HepG2 (cell line): Measurements from ENCODE around the gene TAB2. TPM values are rescaled to one million over a fixed set of nuclear protein-coding genes. Genes with fewer than 3 reads are reported as not detected.

Source experiments
- ATAC-seq: fragments of 200-7000 bp; cut with Tn5 transposase; 3 replicates; pipeline ENCODE4 v1.9.1; 2020; ENCODE audit warnings: mild to moderate bottlenecking, moderate library complexity
- BruUV-seq: library from RNA; stranded (reverse); fragments of 400-500 nt; replicated peaks from 2 replicates; lab custom pipeline; 2021; lab: Mats Ljungman, UMichigan
- CTCF ChIA-PET: fragments of 300-600 bp; formaldehyde crosslinking; extraction: SDS; loops from one replicate; lab custom pipeline; 2021; ENCODE audit warnings: low total read pairs, inconsistent platforms, low intra/inter-chr PET ratio; lab: Yijun Ruan, JAX
- POLR2A ChIA-PET: fragments of 350-600 bp; sonication (Branson Sonifier 250); formaldehyde crosslinking; loops from one replicate; lab custom pipeline; 2020; ENCODE audit warnings: antibody characterized with exemption, inconsistent platforms; lab: Yijun Ruan, JAX
- DNase-seq: peaks from one replicate; pipeline ENCODE4 v3.0.0-alpha.2; 2015; ENCODE audit warnings: low spot score
- FAIRE-seq: peaks from 3 replicates; lab custom pipeline; 2011; peaks lifted over from hg19 to GRCh38; lab: Jason Lieb, UNC
- H2AFZ ChIP-seq: one replicate; pipeline ENCODE4 v1.6.1; 2011; ENCODE audit warnings: low read length, inconsistent platforms
- H3K27ac ChIP-seq: fragments of 300-600 bp; 3 replicates; pipeline ENCODE4 v1.8.0; 2011; ENCODE audit warnings: mixed run types, mild to moderate bottlenecking, mixed read lengths, low read length, inconsistent platforms; ENCODE audit not compliant: insufficient read depth; ENCODE audit errors: extremely low read length
- H3K27me3 ChIP-seq, 2 experiments: fragments of 200-600 bp in 1 of 2; 2 replicates in 1 of 2; 3 replicates in 1 of 2; pipeline versions ENCODE4 v1.6.0 to v1.8.0; 2011; ENCODE audit warnings: low read length in 2 of 2, mild to moderate bottlenecking in 2 of 2, moderate library complexity in 2 of 2, inconsistent platforms in 1 of 2; ENCODE audit not compliant: insufficient read depth in 2 of 2, control insufficient read depth in 1 of 2
- H3K36me3 ChIP-seq, 2 experiments: fragments of 200-600 bp in 1 of 2; replicated peaks in 1 of 2; 2 replicates in 1 of 2; 3 replicates in 1 of 2; pipeline versions ENCODE4 v1.5.1 to v1.8.0; 2011; ENCODE audit warnings: low read length in 2 of 2, inconsistent platforms in 1 of 2; ENCODE audit not compliant: insufficient read depth in 2 of 2, control insufficient read depth in 1 of 2
- H3K4me1 ChIP-seq: 2 replicates; pipeline ENCODE4 v1.5.1; 2012; ENCODE audit warnings: low read length, inconsistent platforms; ENCODE audit not compliant: insufficient read depth
- H3K4me2 ChIP-seq: 2 replicates; pipeline ENCODE4 v1.6.0; 2011; ENCODE audit warnings: low read depth, low read length, inconsistent platforms
- H3K4me3 ChIP-seq, 3 experiments: fragments of 200-600 bp in 1 of 3; sonication (generic), shearing (Covaris generic) in 1 of 3; replicated peaks in 1 of 3; 2 replicates each; pipeline ENCODE4 v1.5.1; 2011 to 2016; ENCODE audit warnings: low read length in 3 of 3, inconsistent platforms in 2 of 3, low read depth in 2 of 3, mild to moderate bottlenecking in 2 of 3, control low read depth in 1 of 3, mixed read lengths in 1 of 3; ENCODE audit not compliant: insufficient read depth in 1 of 3
- H3K79me2 ChIP-seq: one replicate; pipeline ENCODE4 v1.6.1; 2011; ENCODE audit warnings: low read length, inconsistent platforms; ENCODE audit not compliant: insufficient read depth
- H3K9ac ChIP-seq: 2 replicates; pipeline ENCODE4 v1.6.0; 2011; ENCODE audit warnings: mild to moderate bottlenecking, low read depth, low read length, inconsistent platforms; ENCODE audit not compliant: insufficient read depth
- H3K9me3 ChIP-seq: 2 replicates; pipeline ENCODE4 v1.5.1; 2012; ENCODE audit warnings: mild to moderate bottlenecking, low read length
- H4K20me1 ChIP-seq: 2 replicates; pipeline ENCODE4 v1.6.0; 2011; ENCODE audit warnings: inconsistent platforms, mild to moderate bottlenecking, low read length, moderate library complexity; ENCODE audit not compliant: insufficient read depth
- ESRRA ChIP-seq: sonication (generic); formaldehyde crosslinking; IDR thresholded peaks from 2 replicates; pipeline ENCODE4 v1.5.1; 2020; ENCODE audit warnings: mild to moderate bottlenecking, low read depth, missing genetic modification reagents
- HNF4A ChIP-seq: sonication (generic); formaldehyde crosslinking; IDR thresholded peaks from 2 replicates; pipeline ENCODE4 v1.4.0; 2020; ENCODE audit warnings: missing genetic modification reagents
- KAT8 ChIP-seq: IDR thresholded peaks from 2 replicates; pipeline ENCODE4 v1.6.1; 2016; ENCODE audit warnings: missing genetic modification reagents, missing compliant biosample characterization
- KDM4B ChIP-seq: sonication (generic); formaldehyde crosslinking; IDR thresholded peaks from 2 replicates; pipeline ENCODE4 v1.4.0; 2020; ENCODE audit warnings: missing genetic modification reagents
- MAX ChIP-seq: IDR thresholded peaks from 2 replicates; pipeline ENCODE4 v1.6.1; 2012; ENCODE audit warnings: inconsistent platforms
- MNT ChIP-seq: fragments of 450-650 bp; IDR thresholded peaks from 2 replicates; pipeline ENCODE4 v1.6.1; 2016
- RARA ChIP-seq: IDR thresholded peaks from 2 replicates; pipeline ENCODE4 v1.6.1; 2016; ENCODE audit warnings: missing genetic modification reagents, missing compliant biosample characterization
- RNF2 ChIP-seq: fragments of 450-650 bp; conservative IDR thresholded peaks from 2 replicates; pipeline ENCODE4 v1.6.1; 2016; ENCODE audit warnings: low read depth
- SALL1 ChIP-seq: sonication (generic); formaldehyde crosslinking; IDR thresholded peaks from 2 replicates; pipeline ENCODE4 v1.8.0; 2022; ENCODE audit warnings: mild to moderate bottlenecking, missing genetic modification reagents
- SP4 ChIP-seq: sonication (generic); formaldehyde crosslinking; IDR thresholded peaks from 2 replicates; pipeline ENCODE4 v1.8.1; 2023; ENCODE audit warnings: mild to moderate bottlenecking, missing genetic modification reagents
- ZNF362 ChIP-seq: sonication (generic); formaldehyde crosslinking; IDR thresholded peaks from 2 replicates; pipeline ENCODE4 v1.4.0; 2020; ENCODE audit warnings: missing genetic modification reagents, mild to moderate bottlenecking, borderline replicate concordance
- ZNF501 ChIP-seq: sonication (generic); formaldehyde crosslinking; IDR thresholded peaks from 2 replicates; pipeline ENCODE4 v1.5.1; 2020; ENCODE audit warnings: mild to moderate bottlenecking, moderate library complexity, missing genetic modification reagents
- ZNF510 ChIP-seq: sonication (generic); formaldehyde crosslinking; IDR thresholded peaks from 2 replicates; pipeline ENCODE4 v1.4.0; 2020; ENCODE audit warnings: low read depth, mild to moderate bottlenecking, missing genetic modification reagents
- ZNF607 ChIP-seq: sonication (generic); formaldehyde crosslinking; IDR thresholded peaks from 2 replicates; pipeline ENCODE4 v1.5.1; 2020; ENCODE audit warnings: missing genetic modification reagents, mild to moderate bottlenecking, borderline replicate concordance
- WGBS: methylation state at CpG from one replicate; pipeline ENCODE4 v1.1.6; 2017; ENCODE audit warnings: low lambda C conversion rate; 5-methylcytosine and 5-hydroxymethylcytosine counted together
- in situ Hi-C: cut with HindIII; loops from 2 replicates; pipeline ENCODE4 v1.10.0; 2017; ENCODE audit warnings: low pct_unique_long_range_greater_than_20kb; ENCODE audit not compliant: extremely low pct_ligation_motif_present
- intact Hi-C: fragments of 100-400 bp; cut with micrococcal nuclease; formaldehyde crosslinking; loops from one replicate; pipeline ENCODE4 v1.10.0; 2022; ENCODE audit not compliant: unreplicated experiment
- polyA plus RNA-seq, 8 experiments: library from polyadenylated mRNA; depleted of rRNA in 3 of 8; stranded (reverse) in 7 of 8; unstranded in 1 of 8; fragments of >200 nt; fragmentation: Illumina TruSeq in 4 of 8; extraction: Trizol in 4 of 8; gene quantifications; 2 replicates each; pipeline versions ENCODE4 v1.2.1 to v1.2.3, GENCODE V29; 2011 to 2016; ENCODE audit warnings: low read depth in 4 of 8, missing spikeins in 1 of 8, mixed read lengths in 1 of 8; ENCODE audit not compliant: insufficient read depth in 1 of 8
- total RNA-seq, 5 experiments: library from RNA; depleted of rRNA; stranded (reverse); fragments of >200 nt; fragmentation: Illumina TruSeq; extraction: Trizol; gene quantifications; 2 replicates each; pipeline ENCODE4 v1.2.3, GENCODE V29; 2016; ENCODE audit warnings: low read depth in 1 of 5

Gene TAB2
- total and polyA plus RNA-seq, 2 of the 13 experiments (the other 11 are each of a cell fraction or from before 2014, with no cell fraction given) = 23.7 to 50.2 TPM

GRCh38 chr6:149286905-149287304 lies 30.6 kb upstream of the TAB2 start:
- in situ Hi-C loops = no loop called here
- BruUV-seq = no TSS peak
- H3K4me2 ChIP-seq = no peak overlapping the region
- ChIA-PET CTCF (no interaction called here), POLR2A (no interaction called here)
- H3K27me3 ChIP-seq = peaks cover 0 to 9% of the 10 kb centered on the region in 2 experiments; a peak in 1 of 5 replicates
- FAIRE-seq = no peak
- no peaks in the 10 kb centered on the region for H3K9me3 ChIP-seq
- H3K4me3 ChIP-seq = no peak overlapping the region
- no peaks in the 10 kb centered on the region for H3K36me3 ChIP-seq
- no peaks in the 10 kb centered on the region for H4K20me1 ChIP-seq
- TF ChIP-seq KAT8 = no peak
- H3K27ac ChIP-seq = no peak overlapping the region
- no peak for ATAC-seq
- no peak for DNase-seq
- H2AFZ ChIP-seq = no peak overlapping the region
- H3K79me2 ChIP-seq = no peaks in the 10 kb centered on the region
- H3K4me1 ChIP-seq = peaks cover 9% of the 10 kb centered on the region; the same call in 1 of the 2 replicates
- H3K9ac ChIP-seq = no peak overlapping the region
- 32% methylated on average over 6 of the region's 6 CpGs for WGBS
- intact Hi-C loops = no loop called here

GRCh38 chr6:149289192-149289781 lies 28.2 kb upstream of the TAB2 start:
- ATAC-seq = peak; percentile 79
- Histone ChIP-seq H3K4me2 (no peak overlapping the region), H3K4me3 (no peak overlapping the region), H3K9me3 (no peaks in the 10 kb centered on the region), H4K20me1 (no peaks in the 10 kb centered on the region), H2AFZ (no peak overlapping the region), H3K36me3 (no peaks in the 10 kb centered on the region), H3K4me1 (peaks cover 9% of the 10 kb centered on the region; the same call in 1 of the 2 replicates), H3K27me3 (peaks cover 0 to 9% of the 10 kb centered on the region in 2 experiments; a peak in 2 of 5 replicates), H3K27ac (no peak overlapping the region), H3K9ac (no peak overlapping the region), H3K79me2 (no peaks in the 10 kb centered on the region)
- intact Hi-C loops (no loop called here), in situ Hi-C loops (no loop called here)
- ChIA-PET CTCF (no interaction called here), POLR2A (interaction anchor here (1.0 kb wide), 1 partner anchor 28 kb away, joined by 3 read pairs; no protein-coding TSS in a partner anchor)
- no peak for TF ChIP-seq SP4 (CRISPR knock-in tag)
- TF ChIP-seq RNF2 = 0 out of 2 replicates have a peak, but pooled peaks have one; percentile 49
- TF ChIP-seq MAX = peak; percentile 62; the same call in 1 of the 2 replicates
- peak; percentile 41; the same call in 1 of the 2 replicates for TF ChIP-seq HNF4A (CRISPR knock-in tag)
- peak; percentile 79 for TF ChIP-seq MNT
- peak; percentile 42; the same call in 1 of the 2 replicates for TF ChIP-seq ZNF607
- TF ChIP-seq RARA (CRISPR knock-in tag) = 0 out of 2 replicates have a peak, but pooled peaks have one; percentile 17
- TF ChIP-seq ZNF510 (CRISPR knock-in tag) = no peak
- TF ChIP-seq ESRRA = peak; percentile 71; the same call in 1 of the 2 replicates
- peak; percentile 57 for TF ChIP-seq ZNF501 (CRISPR knock-in tag)
- TF ChIP-seq KDM4B (CRISPR knock-in tag) = no peak
- peak; percentile 40; the same call in 1 of the 2 replicates for TF ChIP-seq SALL1 (CRISPR knock-in tag)
- TF ChIP-seq ZNF362 (CRISPR knock-in tag) = peak; percentile 77; the same call in 1 of the 2 replicates
- peak; percentile 18 for DNase-seq
- FAIRE-seq = no peak
- 52% methylated on average over 4 of the region's 4 CpGs for WGBS
- BruUV-seq = no TSS peak
